T47D (cell line): ENCODE results near the gene ZNF844.

Source experiments
- DNase-seq, 2 experiments: peaks; one replicate each; pipeline versions ENCODE4 v3.0.0 to v3.0.0-alpha.2; 2011 to 2012; ENCODE audit warnings: low read depth in 1 of 2, low spot score in 1 of 2
- JUND ChIP-seq: IDR thresholded peaks from 2 replicates; pipeline ENCODE4 v1.6.1; 2012; ENCODE audit warnings: low read depth
- in situ Hi-C: cut with HindIII; loops from 2 replicates; pipeline ENCODE4 v1.10.0; 2016; ENCODE audit warnings: low sequenced_read_pairs, low pct_unique_long_range_greater_than_20kb

The ZNF844 gene

DNA sequence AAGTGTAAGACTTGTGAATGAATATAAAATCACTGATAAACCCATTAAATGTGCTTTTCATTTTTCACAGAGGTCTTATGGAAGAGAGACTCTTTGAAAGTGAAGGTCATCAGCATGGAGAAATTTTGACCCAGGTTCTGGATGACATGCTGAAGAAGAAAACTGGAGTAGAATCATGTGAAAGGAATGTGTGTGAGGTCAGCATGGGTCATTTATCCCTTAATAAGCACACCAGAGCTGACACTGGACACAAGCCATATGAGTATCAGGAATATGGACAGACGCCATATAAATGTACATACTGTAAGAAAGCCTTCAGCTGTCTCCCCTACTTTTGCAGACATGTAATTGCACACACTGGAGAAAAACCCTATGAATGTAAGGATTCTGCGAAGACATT is 46.6 kb downstream of the ZNF844 start:
- no peak for TF ChIP-seq JUND
- in situ Hi-C loops, result no loop called here
- no peak for DNase-seq

DNA sequence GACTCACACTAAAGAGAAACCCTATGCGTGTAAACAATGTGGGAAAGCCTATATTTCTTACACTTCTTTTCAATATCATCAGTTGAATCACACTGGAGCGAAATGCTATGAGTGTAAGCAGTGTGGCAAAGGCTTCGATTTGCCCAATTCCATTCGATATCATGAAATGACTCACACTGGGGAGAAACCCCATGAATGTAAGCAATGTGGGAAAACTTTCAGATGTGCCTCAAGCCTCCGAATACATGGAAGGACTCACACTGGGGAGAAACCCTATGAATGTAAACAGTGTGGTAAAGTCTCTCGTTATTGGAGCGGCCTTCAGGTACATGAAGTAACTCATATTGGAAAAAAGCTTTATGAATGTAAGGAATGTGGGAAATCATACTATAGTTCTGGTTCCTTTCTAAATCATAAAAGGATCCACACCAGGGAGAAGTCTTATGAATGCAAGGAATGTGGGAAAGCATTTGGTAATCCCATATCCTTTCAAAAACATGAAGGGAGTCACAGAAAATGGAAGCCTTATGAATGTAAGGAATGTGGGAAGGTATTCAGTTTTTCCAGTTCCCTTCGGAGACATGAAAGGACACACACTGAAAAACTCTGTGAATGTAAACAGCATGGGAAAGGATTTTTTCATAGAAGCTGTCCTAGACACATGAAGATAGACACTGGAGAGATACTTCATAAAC is 47.6 kb downstream of the ZNF844 start:
- TF ChIP-seq JUND, result no peak
- in situ Hi-C loops, result no loop called here

DNA sequence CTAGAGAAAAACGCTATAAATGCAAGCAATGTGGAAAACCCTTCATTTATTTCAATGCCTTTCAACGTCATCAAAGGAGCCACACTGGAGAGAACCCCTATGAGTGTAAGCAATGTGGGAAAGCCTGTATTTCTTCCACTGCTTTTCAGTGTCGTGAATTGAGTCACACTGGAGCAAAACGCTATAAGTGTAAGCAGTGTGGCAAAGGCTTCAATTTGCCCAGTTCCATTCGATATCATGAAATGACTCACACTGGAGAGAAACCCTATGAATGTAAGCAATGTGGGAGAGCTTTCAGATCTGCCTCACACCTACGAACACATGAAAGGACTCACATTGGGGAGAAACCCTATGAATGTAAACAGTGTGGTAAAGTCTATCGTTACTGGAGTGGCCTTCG is 48.2 kb downstream of the ZNF844 start:
- in situ Hi-C loops, result no loop called here
- DNase-seq, result no peak
- TF ChIP-seq JUND, result no peak

More for the DNA sequence above, 47.6 kb downstream of the ZNF844 start:
- DNase-seq, result no peak

DNA sequence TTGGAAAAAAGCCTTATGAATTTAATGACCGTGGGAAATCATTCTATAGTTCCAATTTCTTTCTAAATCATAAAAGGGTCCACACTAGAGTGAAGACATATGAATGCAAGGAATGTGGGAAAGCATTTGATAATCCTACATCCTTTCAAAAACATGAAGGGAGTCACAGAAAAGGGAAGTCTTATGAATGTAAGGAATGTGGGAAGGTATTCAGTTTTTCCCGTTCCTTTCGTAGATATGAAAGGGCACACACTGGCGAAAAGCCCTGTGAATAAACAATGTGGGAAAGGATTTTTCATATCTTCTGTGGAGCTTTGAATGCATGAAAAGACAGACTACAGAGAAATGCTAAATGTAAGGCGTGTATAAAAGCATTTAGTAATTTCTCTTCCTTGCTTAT is 48.6 kb downstream of the ZNF844 start:
- no peak for DNase-seq
- in situ Hi-C loops, result no loop called here
- no peak for TF ChIP-seq JUND

DNA sequence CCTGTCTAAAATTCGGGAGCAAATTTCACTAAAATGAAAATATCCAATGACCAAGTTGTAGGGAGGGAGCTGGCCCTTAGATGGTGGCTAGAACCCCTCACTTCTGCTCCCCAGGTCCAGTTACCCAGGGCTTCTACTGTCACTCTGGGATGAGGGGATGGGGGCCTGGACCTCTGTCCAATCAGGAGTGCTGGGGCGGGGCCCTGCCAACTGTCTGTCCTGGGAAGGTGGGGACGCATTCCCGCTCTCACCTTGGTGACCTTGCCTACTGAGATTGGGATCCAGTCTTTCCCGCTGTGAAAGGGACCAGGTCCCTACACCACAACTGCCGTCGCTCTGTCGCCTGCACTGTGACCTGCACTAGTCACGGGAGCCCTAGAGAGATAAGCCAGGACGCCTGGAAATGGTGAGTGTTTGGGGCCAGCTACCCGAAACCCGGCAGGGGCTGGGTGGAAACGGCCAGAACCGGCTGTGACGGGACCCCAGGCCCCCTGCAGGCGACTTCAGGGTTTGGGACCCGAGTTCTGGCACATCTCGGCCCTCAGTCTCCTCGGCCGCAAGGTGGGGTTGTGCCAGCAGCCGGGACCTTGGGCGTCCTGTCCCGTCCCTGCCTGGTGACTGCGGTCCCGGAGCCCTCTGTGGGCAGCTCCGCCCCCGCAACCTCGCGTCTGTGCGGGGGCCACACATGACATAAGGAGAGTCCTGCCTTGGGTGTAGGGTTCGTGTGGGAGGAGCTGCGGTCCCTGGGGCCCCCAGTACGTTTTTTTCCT is 52.9 kb downstream of the ZNF844 start:
- DNase-seq, result no peak
- in situ Hi-C loops, result no loop called here
- no peak for TF ChIP-seq JUND

DNA sequence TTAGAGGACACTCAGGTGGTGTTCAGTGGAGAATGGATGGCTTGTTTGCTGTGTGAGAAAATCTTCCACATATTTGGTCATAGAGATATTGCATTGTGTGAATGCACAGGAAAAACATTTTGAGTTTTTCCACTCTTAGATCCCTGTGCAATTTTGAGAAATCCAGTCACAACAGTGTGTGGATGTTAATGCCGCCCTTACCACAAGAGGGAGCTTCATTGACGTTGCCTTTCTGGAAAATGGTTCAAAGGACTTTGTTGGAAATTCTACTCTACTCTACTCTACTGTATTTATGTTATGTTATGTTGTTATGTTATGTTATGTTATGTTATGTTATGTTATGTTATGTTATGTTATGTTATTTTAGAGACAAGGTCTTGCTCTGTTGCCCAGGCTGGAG is 62.2 kb downstream of the ZNF844 start:
- DNase-seq, result peak in 1 of 2 experiments; percentile 36
- TF ChIP-seq JUND, result no peak
- in situ Hi-C loops, result no loop called here
